Fibroblast of skin of back (primary cell): ENCODE data around the gene LIMK2.
"Not testable (repeated sequence)": the region's sequence is repeated elsewhere in the genome, so short reads cannot be mapped to it uniquely, and the experiment has no call there.

ENCODE experiments used
- DNase-seq: peaks from one replicate; pipeline ENCODE4 v3.0.0-alpha.2; 2013

The LIMK2 gene

GRCh38 chr22:31295360-31295759 lies 83.3 kb downstream of the LIMK2 start:
- no peak for DNase-seq

- no peak for DNase-seq
These were observed 83.9 kb downstream of the LIMK2 start for GRCh38 chr22:31295831-31296657.

GRCh38 chr22:31300896-31301295 lies 88.8 kb downstream of the LIMK2 start:
- DNase-seq, result no peak

- no peak for DNase-seq
These were observed 89.9 kb downstream of the LIMK2 start for GRCh38 chr22:31302006-31302405.

GRCh38 chr22:31302537-31302936 lies 90.4 kb downstream of the LIMK2 start:
- no peak for DNase-seq

GRCh38 chr22:31305194-31305593 lies 93.1 kb downstream of the LIMK2 start:
- no peak for DNase-seq

- no peak for DNase-seq
These were observed 96.1 kb downstream of the LIMK2 start for GRCh38 chr22:31308181-31308580.

GRCh38 chr22:31313366-31314147 lies 101.5 kb downstream of the LIMK2 start:
- peak; percentile 44 for DNase-seq

GRCh38 chr22:31314220-31314619 lies 102.1 kb downstream of the LIMK2 start:
- not testable (repeated sequence) for DNase-seq

GRCh38 chr22:31321421-31321820 lies 109.3 kb downstream of the LIMK2 start:
- no peak for DNase-seq

- no peak for DNase-seq
These were observed 111.8 kb downstream of the LIMK2 start for GRCh38 chr22:31323578-31324550.

GRCh38 chr22:31326877-31327276 lies 114.8 kb downstream of the LIMK2 start:
- DNase-seq, result no peak

- no peak for DNase-seq
These were observed 115.9 kb downstream of the LIMK2 start for GRCh38 chr22:31327806-31328543.

- DNase-seq, result no peak
These were observed 116.5 kb downstream of the LIMK2 start for GRCh38 chr22:31328544-31328960.

GRCh38 chr22:31329029-31329428 lies 116.9 kb downstream of the LIMK2 start:
- no peak for DNase-seq
